ENCODE measurements around the gene PRKRA. TPM values are rescaled to one million over a fixed set of nuclear protein-coding genes. Genes with fewer than 3 reads are reported as not detected.

Gene PRKRA
- total and polyA plus RNA-seq, 9 donors, result 34.2 to 57.8 (median 50.7) TPM

GRCh38 chr2:178412047-178412446 lies 38.9 kb downstream of the PRKRA start:
- DNase-seq, result no peak
- TF ChIP-seq EP300 (IDR thresholded peaks at IDR 0.05), result no peak
- TF ChIP-seq POLR2A (IDR thresholded peaks at IDR 0.05), result no peak
- TF ChIP-seq, protein P1, sequence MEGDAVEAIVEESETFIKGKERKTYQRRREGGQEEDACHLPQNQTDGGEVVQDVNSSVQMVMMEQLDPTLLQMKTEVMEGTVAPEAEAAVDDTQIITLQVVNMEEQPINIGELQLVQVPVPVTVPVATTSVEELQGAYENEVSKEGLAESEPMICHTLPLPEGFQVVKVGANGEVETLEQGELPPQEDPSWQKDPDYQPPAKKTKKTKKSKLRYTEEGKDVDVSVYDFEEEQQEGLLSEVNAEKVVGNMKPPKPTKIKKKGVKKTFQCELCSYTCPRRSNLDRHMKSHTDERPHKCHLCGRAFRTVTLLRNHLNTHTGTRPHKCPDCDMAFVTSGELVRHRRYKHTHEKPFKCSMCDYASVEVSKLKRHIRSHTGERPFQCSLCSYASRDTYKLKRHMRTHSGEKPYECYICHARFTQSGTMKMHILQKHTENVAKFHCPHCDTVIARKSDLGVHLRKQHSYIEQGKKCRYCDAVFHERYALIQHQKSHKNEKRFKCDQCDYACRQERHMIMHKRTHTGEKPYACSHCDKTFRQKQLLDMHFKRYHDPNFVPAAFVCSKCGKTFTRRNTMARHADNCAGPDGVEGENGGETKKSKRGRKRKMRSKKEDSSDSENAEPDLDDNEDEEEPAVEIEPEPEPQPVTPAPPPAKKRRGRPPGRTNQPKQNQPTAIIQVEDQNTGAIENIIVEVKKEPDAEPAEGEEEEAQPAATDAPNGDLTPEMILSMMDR (IDR thresholded peaks at IDR 0.05), result no peak
- Histone ChIP-seq H3K36me3 (no peaks in the 10 kb centered on the region), H3K27ac (no peak overlapping the region), H3K9me3 (no peaks in the 10 kb centered on the region), H3K4me1 (ENCODE audit: insufficient read depth) (no peaks in the 10 kb centered on the region), H3K27me3 (no peaks in the 10 kb centered on the region), H3K4me3 (no peak overlapping the region)
- 60 to 85% (median 82%) methylated on average over 3 of the region's 3 CpGs for WGBS, 3 donors
- intact Hi-C loops (cut with DNase I), result loop anchor here in 3 of 4 donors (10.0 kb wide), 2 partner anchors 277 to 297 kb away; partner anchors contain the start of gene RBM45 (in 2 of the 3)

DNA sequence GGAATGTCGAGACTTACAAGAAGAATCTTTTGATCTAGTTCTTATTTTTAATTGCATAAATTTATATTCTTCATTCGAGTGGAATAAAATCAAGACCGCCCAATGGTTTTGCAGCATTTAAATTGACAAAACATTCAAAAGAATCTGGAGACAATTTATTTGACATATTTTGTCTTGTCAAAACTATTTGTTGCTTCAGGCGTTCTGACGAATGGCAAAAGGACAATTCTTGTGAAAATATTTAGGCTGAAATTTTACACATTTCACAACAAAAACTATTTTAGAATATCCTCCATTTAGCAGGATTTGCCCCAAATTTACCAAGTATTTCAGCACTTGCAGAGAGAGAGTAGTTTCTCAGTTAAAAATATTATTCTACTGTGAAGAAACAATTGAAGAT lies 41.7 kb downstream of the PRKRA start:
- 75 to 81% (median 76%) methylated on average over 5 of the region's 5 CpGs for WGBS, 3 donors
- H3K4me3 ChIP-seq, result no peak overlapping the region
- no peak overlapping the region for H3K27ac ChIP-seq
- H3K36me3 ChIP-seq, result no peaks in the 10 kb centered on the region
- H3K9me3 ChIP-seq, result no peaks in the 10 kb centered on the region
- intact Hi-C loops (cut with DNase I), result no loop called here
- TF ChIP-seq POLR2A (IDR thresholded peaks at IDR 0.05) (no peak), EP300 (IDR thresholded peaks at IDR 0.05) (no peak)
- TF ChIP-seq, protein P1 (IDR thresholded peaks at IDR 0.05), result no peak
- H3K27me3 ChIP-seq, result no peaks in the 10 kb centered on the region
- H3K4me1 ChIP-seq (ENCODE audit: insufficient read depth), result no peaks in the 10 kb centered on the region
- no peak for DNase-seq

DNA sequence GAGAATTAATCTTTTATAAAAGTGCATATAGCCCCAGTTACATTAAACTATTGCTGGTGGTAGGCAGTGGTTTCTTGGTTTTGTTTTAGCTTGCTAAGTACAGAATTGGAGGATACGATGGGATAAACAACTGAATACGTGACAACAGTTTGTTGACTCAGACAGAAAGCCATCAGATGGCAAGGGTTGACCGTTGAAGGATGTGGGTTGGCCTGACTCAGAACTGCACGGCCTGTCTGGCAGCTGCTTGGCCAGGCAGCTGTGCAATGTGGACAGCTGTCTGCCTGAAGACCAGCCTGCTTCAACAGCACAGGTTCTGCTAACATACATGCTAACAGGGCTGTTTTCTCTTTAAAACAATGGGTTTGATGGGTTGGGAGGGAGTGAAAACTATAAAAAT lies 46.6 kb downstream of the PRKRA start:
- Histone ChIP-seq H3K27ac (no peak overlapping the region), H3K4me1 (ENCODE audit: insufficient read depth) (no peaks in the 10 kb centered on the region), H3K36me3 (no peaks in the 10 kb centered on the region), H3K9me3 (no peaks in the 10 kb centered on the region), H3K27me3 (no peaks in the 10 kb centered on the region), H3K4me3 (no peak overlapping the region)
- WGBS, 3 donors, result 14 to 31% (median 17%) methylated on average over 4 of the region's 4 CpGs
- no peak for DNase-seq
- intact Hi-C loops (cut with DNase I), result no loop called here
- TF ChIP-seq POLR2A (IDR thresholded peaks at IDR 0.05) (no peak), EP300 (IDR thresholded peaks at IDR 0.05) (no peak)
- TF ChIP-seq, protein P1 (IDR thresholded peaks at IDR 0.05), result no peak

- DNase-seq, result no peak
- Histone ChIP-seq H3K4me3 (no peak overlapping the region), H3K36me3 (no peaks in the 10 kb centered on the region), H3K9me3 (no peaks in the 10 kb centered on the region), H3K27ac (no peak overlapping the region), H3K27me3 (no peaks in the 10 kb centered on the region), H3K4me1 (ENCODE audit: insufficient read depth) (no peaks in the 10 kb centered on the region)
- intact Hi-C loops (cut with DNase I), result no loop called here
- WGBS, 3 donors, result 42 to 50% (median 49%) methylated on average over 3 of the region's 3 CpGs
- no peak for TF ChIP-seq EP300 (IDR thresholded peaks at IDR 0.05)
- TF ChIP-seq, protein P1 (IDR thresholded peaks at IDR 0.05), result no peak
- TF ChIP-seq POLR2A (IDR thresholded peaks at IDR 0.05), result no peak
Observed at GRCh38 chr2:178403671-178404306, 47.2 kb downstream of the PRKRA start.
